GM19043 (cell line): Measurements from ENCODE around the gene WDHD1.
A peak's percentile ranks its signal among the peaks of the same experiment; 100 is the strongest.
"Not testable (repeated sequence)": the region's sequence is repeated elsewhere in the genome, so short reads cannot be mapped to it uniquely, and the experiment has no call there.

Experiments used
- ATAC-seq: cut with Tn5 transposase; IDR thresholded peaks from one replicate; pipeline ENCODE4 v1.9.1; 2021; ENCODE audit warnings: low read depth; ENCODE audit not compliant: unreplicated experiment

WDHD1 gene, protein sequence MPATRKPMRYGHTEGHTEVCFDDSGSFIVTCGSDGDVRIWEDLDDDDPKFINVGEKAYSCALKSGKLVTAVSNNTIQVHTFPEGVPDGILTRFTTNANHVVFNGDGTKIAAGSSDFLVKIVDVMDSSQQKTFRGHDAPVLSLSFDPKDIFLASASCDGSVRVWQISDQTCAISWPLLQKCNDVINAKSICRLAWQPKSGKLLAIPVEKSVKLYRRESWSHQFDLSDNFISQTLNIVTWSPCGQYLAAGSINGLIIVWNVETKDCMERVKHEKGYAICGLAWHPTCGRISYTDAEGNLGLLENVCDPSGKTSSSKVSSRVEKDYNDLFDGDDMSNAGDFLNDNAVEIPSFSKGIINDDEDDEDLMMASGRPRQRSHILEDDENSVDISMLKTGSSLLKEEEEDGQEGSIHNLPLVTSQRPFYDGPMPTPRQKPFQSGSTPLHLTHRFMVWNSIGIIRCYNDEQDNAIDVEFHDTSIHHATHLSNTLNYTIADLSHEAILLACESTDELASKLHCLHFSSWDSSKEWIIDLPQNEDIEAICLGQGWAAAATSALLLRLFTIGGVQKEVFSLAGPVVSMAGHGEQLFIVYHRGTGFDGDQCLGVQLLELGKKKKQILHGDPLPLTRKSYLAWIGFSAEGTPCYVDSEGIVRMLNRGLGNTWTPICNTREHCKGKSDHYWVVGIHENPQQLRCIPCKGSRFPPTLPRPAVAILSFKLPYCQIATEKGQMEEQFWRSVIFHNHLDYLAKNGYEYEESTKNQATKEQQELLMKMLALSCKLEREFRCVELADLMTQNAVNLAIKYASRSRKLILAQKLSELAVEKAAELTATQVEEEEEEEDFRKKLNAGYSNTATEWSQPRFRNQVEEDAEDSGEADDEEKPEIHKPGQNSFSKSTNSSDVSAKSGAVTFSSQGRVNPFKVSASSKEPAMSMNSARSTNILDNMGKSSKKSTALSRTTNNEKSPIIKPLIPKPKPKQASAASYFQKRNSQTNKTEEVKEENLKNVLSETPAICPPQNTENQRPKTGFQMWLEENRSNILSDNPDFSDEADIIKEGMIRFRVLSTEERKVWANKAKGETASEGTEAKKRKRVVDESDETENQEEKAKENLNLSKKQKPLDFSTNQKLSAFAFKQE

DNA sequence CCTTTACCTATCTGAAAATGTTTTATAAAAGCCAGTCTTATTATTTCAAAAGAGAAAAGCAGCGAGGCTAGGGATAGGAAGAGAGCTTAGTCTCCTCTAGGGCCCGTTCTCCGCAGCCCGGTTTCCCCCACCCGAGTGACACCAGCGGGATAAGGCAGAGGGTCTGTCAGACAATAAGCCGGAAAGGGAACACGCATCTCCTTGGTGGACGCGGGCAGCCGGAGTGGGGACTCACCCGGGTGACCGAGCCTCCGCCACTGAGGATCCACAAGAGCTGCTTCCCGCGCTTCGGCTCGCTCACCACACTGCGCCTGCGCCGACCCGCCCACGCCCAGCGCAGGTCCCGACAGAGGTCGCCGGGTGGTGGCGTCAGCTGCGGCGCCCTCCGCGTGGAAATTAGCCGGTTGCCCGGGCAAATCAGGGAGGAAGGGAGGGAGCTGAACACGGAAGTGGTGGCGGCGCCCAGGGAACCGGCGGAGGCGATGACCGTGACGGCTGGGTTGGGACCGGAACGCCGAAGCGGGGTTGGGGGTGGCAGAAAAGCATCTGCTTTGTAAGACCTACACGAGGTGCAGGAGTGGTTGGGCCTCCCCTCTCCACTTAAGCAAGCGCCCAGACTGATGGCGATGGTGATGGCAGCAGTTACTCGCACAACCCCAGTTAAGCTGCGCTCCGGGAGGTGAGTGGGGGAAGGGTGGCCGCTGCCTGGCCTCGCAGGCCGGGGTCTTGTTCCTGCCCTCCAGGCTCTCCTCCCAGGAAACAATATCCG is at the start of gene WDHD1, which contains the start of gene SOCS4:
TSS of gene WDHD1 (minus strand) at position 307 of the 769 bp plus-strand sequence. CDS start 312 bp downstream, outside the sequence.
TSS of gene SOCS4 (plus strand) at position 444 of the 769 bp plus-strand sequence. CDS start 15,806 bp downstream, outside the sequence.
- peak; percentile 76 for ATAC-seq

DNA sequence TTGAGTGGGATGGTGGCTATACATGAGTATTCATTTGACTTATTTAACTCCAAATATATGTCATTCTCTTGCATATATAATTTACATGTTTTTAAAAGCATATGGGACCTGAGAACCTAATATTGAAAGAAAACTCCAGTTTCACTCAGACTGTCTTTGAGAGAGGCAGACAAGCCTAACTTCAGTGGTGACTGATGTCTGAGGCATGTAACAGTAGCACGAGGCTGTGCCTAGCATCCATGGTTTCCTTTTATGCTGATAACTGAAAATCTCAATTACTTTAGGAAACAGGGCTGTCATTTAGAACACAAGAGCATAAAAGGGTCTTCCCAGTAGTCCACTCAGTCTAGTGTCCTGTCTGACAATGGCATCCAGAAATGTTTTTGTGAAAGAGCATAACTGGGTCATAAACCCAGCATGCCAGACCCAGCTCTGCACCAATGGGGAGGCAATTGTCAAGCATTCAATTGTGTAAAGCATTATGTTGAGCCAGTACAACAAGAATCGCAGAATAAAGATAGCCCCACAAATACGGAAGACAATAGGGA is 48.8 kb upstream of the WDHD1 start:
- no peak for ATAC-seq

DNA sequence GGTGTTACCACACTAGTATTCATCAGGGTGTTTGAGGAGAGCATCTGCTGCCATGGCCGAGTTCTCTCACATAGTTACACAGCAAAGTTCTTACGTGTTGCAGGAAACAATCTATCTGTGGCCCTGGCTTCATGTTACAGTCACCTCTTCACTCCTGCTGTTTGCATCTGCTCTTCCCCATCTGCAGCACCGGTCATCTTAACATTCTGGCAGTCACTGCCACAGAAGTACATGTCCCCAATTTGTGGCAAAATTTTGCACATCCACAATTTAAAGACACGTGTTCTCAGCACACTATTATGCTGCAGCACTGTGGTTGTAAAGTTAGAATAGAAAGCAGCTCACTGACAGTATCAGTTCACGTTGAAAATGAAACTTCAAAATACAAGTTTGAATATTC is 47.8 kb upstream of the WDHD1 start:
- peak; percentile 40 for ATAC-seq

DNA sequence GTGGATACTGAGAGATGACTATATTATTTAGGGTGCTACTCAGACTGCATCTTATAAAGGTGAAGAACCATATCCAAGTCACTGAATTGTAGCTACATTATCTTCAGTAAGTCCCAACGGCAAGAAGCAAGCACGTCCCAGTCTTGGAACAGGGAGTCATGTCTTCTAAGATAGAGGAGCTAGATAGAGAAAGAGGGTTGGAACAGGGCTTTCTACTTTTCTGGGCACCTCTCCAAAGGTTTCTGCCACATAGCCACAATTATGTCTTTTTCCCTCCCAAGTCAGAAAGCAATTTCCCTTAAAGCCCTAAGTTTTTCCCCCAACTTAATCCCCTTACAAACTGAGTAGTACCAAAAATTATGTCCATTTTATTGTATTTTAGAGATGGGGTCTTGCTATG is 47.0 kb upstream of the WDHD1 start:
- no peak for ATAC-seq

DNA sequence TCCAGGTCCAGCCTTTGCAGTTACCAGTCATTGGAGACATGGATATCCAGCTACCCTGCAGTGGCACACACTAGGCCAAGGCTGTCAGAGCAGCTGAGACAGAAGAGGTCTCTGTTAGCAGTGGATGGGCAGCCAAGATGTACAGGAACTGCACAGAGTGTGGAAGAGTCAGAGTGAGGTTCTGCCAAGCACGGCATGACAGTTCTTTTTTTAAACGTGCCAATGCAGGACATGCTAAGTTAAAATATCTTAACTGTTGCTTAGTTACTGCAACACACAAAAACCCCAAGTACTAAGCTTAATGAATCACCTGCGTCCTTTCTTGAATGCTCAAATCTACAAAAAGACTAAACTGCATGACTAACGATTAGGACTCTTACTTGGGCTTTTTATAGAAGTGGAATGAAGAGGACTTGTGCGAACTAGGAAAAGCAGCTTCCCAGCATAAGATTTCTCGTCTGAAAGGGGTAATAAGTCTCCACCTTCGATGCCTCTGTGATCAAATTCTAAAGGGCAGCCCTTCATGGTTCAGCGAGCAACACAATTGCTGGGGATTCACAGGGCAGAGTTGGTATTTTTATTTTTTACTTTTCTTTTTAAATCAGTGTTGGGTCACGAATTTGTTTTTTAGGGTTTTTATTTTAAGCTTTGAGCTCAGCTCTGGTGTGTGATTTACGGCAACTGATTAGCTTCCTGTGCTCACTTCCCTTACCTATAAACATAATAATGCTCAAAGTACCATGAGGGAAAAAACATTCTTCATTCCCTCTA is 45.2 kb upstream of the WDHD1 start:
- ATAC-seq, result peak; percentile 38

DNA sequence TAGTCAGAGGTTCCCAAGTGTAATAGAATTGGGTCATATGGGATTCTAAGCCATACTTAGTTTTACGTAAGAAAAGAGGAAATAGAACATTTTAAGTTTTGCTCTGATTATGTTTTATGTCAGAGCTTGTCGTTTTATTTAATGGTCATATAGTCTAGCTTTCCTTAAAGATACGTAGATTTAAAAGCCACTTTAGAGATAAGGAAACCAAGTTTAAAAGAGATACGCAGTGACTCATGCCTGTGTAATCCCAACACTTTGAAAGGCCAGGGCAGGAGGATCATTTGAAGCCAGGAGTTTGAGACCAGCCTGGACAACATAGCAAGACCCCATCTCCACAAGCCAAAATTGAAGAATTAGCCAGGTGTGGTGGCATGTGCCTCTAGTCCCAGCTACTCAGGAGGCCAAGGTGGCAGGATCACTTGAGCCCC is 44.1 kb upstream of the WDHD1 start:
- ATAC-seq, result no peak

DNA sequence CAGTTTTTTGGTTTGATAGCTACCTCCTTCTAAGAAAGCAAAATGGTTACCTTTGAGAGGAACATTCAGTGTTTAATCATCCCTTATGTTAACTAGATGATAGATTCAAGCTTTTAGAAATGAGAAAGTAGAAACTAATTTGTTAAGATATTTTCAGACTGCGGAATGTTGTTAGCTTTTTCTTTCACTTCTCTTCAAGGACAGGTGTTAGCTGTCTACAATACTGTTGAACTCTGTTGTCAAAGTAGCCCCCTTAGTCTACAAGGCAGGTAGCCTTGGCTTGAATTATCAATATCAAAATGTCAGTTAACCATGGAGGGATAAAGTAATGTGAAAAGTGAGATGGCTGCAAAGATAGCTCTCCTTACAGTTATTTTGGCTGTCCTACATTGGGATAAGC is 39.3 kb upstream of the WDHD1 start:
- no peak for ATAC-seq

DNA sequence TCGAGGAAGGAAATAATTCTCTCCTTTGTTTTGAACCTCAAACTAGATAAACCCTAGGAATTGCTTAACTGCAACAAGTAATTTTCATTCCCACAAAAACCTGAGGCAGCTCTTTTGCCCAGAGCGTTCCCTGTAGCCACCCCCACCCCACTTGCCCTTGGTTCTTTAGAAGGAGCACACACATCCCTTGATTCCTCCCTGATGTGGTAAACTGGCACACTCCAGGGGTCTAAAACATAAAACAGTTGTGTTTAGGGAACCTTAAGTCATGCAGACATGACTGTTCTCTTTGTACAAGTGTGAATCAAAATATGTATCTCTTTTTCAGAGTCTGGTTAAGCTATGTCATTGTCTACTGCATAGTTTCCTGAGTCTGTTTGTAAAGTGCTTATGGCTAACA is 38.5 kb upstream of the WDHD1 start:
- no peak for ATAC-seq

DNA sequence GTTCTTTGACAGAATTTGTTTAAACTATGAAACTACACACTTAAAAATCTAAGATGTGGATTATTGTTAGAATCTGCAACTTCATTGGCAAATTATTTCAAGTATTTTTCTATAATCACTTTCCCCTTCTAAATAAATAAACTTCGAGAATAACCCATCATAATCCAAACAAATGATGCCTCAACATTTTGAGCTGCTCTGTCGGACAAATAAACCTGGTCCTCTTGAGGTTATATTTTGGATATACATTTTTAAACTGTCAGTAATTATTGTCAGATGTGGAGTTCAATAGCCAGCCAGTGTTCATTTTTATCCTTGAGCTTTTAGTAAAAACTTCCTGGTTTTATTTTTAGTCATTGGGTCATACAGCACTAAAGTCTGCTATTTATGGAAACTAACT is 38.0 kb upstream of the WDHD1 start:
- ATAC-seq, result not testable (repeated sequence)

DNA sequence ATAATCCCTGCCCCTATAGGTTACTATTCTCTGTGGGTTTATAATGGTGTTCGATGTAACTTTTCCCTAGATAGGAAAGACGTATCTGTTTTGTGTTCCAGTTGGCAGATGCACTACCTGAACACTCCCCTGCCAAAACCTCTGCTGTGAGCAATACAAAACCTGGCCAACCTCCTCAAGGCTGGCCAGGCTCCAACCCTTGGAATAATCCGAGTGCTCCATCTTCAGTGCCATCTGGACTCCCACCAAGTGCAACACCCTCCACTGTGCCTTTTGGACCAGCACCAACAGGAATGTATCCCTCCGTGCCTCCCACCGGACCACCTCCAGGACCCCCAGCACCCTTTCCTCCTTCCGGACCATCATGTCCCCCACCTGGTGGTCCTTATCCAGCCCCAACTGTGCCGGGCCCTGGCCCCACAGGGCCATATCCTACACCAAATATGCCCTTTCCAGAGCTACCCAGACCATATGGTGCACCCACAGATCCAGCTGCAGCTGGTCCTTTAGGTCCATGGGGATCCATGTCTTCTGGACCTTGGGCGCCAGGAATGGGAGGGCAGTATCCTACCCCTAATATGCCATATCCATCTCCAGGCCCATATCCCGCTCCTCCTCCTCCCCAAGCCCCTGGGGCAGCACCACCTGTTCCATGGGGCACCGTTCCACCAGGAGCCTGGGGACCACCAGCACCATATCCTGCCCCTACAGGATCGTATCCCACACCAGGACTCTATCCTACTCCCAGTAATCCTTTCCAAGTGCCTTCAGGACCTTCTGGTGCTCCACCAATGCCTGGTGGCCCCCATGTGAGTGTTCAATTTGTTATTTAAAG is 35.8 kb upstream of the WDHD1 start:
- ATAC-seq, result no peak

DNA sequence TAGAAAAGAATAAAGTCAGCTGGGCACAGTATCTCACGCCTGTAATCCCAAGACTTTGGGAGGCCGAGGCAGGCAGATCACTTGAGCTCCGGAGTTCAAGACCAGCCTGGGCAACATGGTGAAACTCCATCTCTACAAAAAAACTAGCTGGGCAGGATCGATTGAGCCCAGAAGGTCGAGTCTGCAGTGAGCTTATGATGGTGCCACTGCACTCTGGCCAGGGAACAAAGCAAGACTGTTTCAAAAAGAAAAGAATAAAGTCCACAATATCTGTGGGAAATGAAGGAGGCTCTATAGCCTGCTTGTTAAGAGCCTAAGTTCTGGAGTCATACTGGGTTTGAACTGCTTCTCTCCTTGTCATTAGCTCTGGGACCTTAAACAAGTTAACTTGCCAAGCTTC is 32.4 kb upstream of the WDHD1 start:
- no peak for ATAC-seq

DNA sequence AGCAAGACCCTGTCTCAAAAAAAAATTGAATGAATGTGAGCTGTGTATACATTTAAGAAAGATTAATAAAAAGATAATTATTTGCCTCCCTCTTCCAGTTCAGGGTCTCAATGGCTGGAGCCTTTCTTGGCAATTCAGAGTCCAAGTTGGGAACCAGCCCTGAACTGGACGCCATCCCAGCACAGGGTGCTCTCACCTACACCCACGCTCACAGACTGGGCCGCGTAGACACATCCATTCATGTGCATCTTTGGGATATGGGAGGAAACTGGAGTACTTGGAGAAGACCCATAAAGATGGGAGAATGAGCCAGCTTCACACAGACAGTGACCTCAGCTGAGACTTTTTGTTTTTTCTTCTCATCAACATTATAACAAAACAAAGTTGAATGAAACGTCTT is 31.0 kb upstream of the WDHD1 start:
- no peak for ATAC-seq

DNA sequence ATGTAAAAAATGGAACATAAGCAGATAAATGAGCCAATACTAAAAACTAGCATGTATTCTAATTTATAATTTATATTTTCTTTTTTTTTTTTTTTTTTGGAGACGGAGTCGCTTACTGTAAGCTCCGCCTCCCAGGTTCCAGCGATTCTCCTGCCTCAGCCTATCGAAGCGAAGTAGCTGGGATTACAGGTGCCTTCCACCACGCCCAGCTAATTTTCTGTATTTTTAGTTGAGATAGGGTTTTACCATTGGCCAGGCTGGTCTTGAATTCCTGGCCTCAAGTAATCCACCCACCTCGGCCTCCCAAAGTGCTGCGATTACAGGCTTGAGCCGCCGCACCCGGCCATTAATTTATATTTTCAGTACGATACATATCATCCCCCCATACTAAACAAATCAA is 27.2 kb upstream of the WDHD1 start:
- ATAC-seq, result no peak

DNA sequence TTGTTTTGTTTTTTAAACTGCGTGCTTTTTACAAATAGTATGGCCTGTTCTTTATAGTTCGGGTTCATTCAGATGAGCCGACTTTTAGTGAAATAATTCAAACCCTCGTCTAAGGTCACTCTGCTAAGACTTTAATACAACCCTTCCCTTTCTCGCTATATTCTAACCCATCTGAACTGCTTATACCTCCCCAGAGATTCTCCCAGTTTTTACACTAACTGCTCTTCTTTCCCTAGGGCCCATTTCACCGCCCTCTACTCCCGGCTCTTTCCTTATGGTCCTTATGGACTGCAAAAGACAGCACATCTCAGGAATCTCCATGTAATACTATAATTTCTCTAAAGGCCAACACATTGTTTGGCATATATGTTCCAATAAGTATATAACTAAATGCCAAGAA is 26.6 kb upstream of the WDHD1 start:
- no peak for ATAC-seq

DNA sequence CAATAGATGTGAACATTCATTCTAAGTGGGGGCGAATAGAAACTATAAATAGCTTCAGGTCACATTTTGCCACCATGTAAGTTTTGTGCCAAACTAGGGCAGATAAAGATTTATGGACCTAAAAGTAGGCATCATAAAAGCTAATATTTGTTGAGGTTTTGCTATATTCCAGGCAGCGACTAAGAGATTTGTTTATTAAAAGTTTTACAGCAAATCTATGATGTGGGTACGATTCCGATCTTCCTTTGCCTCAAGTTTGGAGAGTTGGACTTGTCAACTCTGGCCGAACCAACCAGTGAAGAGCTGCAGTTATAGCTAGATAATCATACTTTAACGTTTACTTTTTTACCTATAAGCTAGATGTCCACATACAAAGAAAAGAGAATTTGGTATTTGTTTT is 26.1 kb upstream of the WDHD1 start:
- ATAC-seq, result no peak

DNA sequence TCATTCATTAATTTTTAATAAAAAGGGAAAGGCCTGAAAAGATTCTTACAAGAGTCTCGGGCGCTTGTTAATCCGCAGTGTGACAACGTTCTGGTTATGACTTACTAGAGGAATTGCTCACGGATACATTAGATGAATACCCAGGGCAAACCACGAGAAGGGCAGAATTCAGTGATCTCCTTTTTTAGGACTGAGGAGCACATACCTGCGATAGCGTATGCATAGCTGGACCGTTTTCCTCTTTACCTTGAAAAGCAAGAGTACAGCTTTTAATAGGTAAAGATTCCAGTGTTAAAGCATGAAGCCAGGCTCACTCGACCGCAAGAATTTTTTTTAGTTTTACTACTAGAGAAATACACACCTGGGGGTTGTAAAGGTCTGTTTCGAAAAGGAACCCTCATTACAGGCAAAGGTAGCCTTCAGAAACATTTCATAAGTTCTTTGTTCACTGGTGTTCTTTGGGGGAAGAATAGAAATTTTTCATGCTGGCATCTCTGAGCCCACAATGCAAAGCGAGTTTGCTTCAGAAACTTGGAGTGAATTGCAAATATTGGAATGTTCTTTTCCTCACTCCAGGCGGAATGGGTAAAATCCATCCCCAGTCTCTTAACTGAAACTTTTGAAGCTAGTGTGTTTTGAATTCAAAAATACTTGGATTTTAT is 25.5 kb upstream of the WDHD1 start:
- no peak for ATAC-seq

DNA sequence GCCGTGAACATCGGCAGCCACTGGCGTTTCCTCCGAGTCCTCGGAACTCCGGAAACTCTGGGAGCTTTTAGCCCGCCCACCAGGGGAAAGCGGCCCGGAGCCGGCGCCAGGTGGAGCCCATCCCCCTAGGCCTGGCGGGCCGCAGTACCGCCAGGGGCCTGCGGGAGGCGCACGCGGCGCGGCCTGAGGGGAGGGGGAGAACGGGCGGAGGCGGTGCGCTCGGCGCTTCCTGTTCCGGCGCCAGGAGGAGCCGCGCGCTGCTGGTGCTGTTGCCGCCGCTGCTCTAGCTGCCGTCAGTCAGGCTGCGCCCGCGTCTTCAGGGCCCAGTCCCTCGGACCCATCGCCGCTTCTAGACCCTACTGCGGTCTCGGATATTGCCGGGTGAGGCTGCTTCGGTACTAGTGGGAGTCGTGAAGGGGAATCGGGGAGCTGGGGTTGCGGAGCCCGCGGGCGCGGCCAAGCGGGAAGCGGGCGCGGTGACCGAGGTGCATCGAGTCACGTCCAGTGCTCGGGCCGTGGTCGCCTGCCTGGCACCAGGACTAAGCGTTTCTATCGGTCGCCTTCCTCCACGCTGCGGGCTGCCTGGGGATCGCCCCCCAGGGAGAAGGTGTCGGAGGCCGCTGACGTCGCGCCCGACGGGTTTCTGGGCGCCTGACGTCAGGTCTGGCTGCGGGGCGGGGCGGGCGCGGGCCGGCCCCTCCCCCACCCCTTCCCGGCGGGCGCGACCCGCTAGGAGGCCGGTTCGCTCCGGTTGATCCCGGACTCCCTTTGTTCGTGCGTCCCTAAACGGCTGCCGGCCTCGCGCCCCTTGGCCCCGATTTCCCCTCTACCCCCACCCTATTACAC is 24.7 kb upstream of the WDHD1 start, which contains the start of gene MAPK1IP1L:
TSS of gene MAPK1IP1L (plus strand) at position 225 of the 846 bp plus-strand sequence. CDS start 10,037 bp downstream, outside the sequence.
- ATAC-seq, result peak; percentile 91
